OCI-LY1 (cell line): ENCODE results near the gene IKZF1.

ENCODE experiments used
- H2AFZ ChIP-seq: fragments of 200-600 bp; sonication (generic), shearing (Covaris generic); 2 replicates; pipeline ENCODE4 v1.6.0; 2014; ENCODE audit warnings: antibody characterized with exemption, mild to moderate bottlenecking, low read length
- H3F3A ChIP-seq: fragments of 200-600 bp; sonication (generic), shearing (Covaris generic); 2 replicates; pipeline ENCODE4 v1.6.0; 2014; ENCODE audit warnings: mild to moderate bottlenecking, antibody characterized with exemption, low read length, moderate library complexity; ENCODE audit not compliant: insufficient read depth
- H3K27ac ChIP-seq: fragments of 200-600 bp; sonication (generic); 2 replicates; pipeline ENCODE4 v1.5.1; 2014; ENCODE audit warnings: low read length, mixed run types, mild to moderate bottlenecking, low read depth; ENCODE audit not compliant: poor library complexity, severe bottlenecking
- H3K27me3 ChIP-seq: fragments of 200-600 bp; sonication (generic); 2 replicates; pipeline ENCODE4 v1.6.0; 2014; ENCODE audit warnings: antibody characterized with exemption, mild to moderate bottlenecking, low read length, moderate library complexity; ENCODE audit not compliant: insufficient read depth
- H3K36me3 ChIP-seq: fragments of 200-600 bp; sonication (generic); 2 replicates; pipeline ENCODE4 v1.6.1; 2014; ENCODE audit warnings: mild to moderate bottlenecking, antibody characterized with exemption, low read length, moderate library complexity, mixed read lengths; ENCODE audit not compliant: insufficient read depth
- H3K4me1 ChIP-seq: fragments of 200-600 bp; sonication (generic); 2 replicates; pipeline ENCODE4 v1.5.1; 2014; ENCODE audit warnings: mild to moderate bottlenecking, low read length, moderate library complexity; ENCODE audit not compliant: insufficient read depth, severe bottlenecking
- H3K4me2 ChIP-seq: fragments of 200-600 bp; sonication (generic), shearing (Covaris generic); 2 replicates; pipeline ENCODE4 v1.6.1; 2014; ENCODE audit warnings: low read length
- H3K4me3 ChIP-seq: fragments of 200-600 bp; sonication (generic); 2 replicates; pipeline ENCODE4 v1.5.1; 2014; ENCODE audit warnings: low read length, low read depth, mild to moderate bottlenecking, mixed read lengths; ENCODE audit not compliant: poor library complexity, severe bottlenecking
- H3K79me2 ChIP-seq: fragments of 200-600 bp; shearing (Covaris generic); 2 replicates; pipeline ENCODE4 v1.6.1; 2016; ENCODE audit warnings: mixed run types, low read length, mixed read lengths; ENCODE audit not compliant: insufficient read depth
- H3K9ac ChIP-seq: fragments of 200-600 bp; sonication (generic), shearing (Covaris generic); 2 replicates; pipeline ENCODE4 v1.6.1; 2014; ENCODE audit warnings: mild to moderate bottlenecking, low read length, mixed read lengths
- H3K9me2 ChIP-seq: fragments of 200-600 bp; sonication (generic), shearing (Covaris generic); 2 replicates; pipeline ENCODE4 v1.6.1; 2014; ENCODE audit warnings: low read depth, mild to moderate bottlenecking, low read length, mixed read lengths
- H3K9me3 ChIP-seq: fragments of 200-600 bp; shearing (Covaris generic); 2 replicates; pipeline ENCODE4 v1.6.1; 2014; ENCODE audit warnings: low read length, mixed read lengths
- H4K20me1 ChIP-seq: fragments of 200-600 bp; sonication (generic), shearing (Covaris generic); 2 replicates; pipeline ENCODE4 v1.6.0; 2016; ENCODE audit warnings: mild to moderate bottlenecking, low read length; ENCODE audit not compliant: insufficient read depth
- EZH2 ChIP-seq: fragments of 200-600 bp; sonication (generic), shearing (Covaris generic); IDR thresholded peaks from 2 replicates; pipeline ENCODE4 v1.8.0; 2017; ENCODE audit warnings: borderline replicate concordance, mixed run types, mild to moderate bottlenecking, antibody characterized with exemption, low read length, moderate library complexity, mixed read lengths
- TF ChIP-seq, protein P1 (sequence below): fragments of 200-600 bp; sonication (generic), shearing (Covaris generic); IDR thresholded peaks from 2 replicates; pipeline ENCODE4 v1.5.1; 2017; ENCODE audit warnings: mild to moderate bottlenecking, antibody characterized with exemption, low read length, moderate library complexity, mixed read lengths

Gene IKZF1

DNA sequence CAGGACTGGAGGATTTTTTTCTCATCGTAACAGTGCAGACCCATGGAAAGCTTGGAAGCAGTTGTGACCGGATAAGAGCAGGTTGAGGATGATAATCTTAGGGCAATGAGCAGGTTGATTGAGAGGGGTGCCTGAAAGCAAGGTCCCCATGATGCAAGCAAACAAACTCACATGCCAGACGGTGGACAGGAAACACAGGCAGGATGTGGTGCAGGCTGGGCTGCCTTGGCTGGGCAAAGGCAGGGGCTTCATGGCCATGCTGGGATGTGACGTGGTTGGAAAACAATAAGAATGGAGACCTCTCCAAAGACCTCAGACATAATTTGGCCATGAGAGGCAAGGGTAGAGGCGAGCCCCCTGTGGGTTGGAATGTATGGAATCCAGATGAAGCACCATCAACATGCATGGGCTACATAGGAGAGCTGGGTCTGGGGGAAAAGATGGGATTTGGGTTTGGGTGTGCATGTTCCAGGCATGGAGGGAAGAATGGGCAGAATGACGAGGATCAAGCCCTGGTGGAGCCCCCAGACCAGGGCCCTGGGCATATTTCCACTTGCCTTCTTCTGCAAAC, 58.3 kb downstream of the IKZF1 start:
- no peaks in the 10 kb centered on the region for H4K20me1 ChIP-seq
- H3K4me3 ChIP-seq, result no peak overlapping the region
- H3F3A ChIP-seq, result 0 out of 2 replicates have a peak, but pooled peaks cover 13% of the 10 kb centered on the region
- no peaks in the 10 kb centered on the region for H3K4me1 ChIP-seq
- peaks cover 99% of the 10 kb centered on the region for H3K36me3 ChIP-seq
- no peak overlapping the region for H3K4me2 ChIP-seq
- H3K27me3 ChIP-seq, result no peaks in the 10 kb centered on the region
- TF ChIP-seq, protein P1, sequence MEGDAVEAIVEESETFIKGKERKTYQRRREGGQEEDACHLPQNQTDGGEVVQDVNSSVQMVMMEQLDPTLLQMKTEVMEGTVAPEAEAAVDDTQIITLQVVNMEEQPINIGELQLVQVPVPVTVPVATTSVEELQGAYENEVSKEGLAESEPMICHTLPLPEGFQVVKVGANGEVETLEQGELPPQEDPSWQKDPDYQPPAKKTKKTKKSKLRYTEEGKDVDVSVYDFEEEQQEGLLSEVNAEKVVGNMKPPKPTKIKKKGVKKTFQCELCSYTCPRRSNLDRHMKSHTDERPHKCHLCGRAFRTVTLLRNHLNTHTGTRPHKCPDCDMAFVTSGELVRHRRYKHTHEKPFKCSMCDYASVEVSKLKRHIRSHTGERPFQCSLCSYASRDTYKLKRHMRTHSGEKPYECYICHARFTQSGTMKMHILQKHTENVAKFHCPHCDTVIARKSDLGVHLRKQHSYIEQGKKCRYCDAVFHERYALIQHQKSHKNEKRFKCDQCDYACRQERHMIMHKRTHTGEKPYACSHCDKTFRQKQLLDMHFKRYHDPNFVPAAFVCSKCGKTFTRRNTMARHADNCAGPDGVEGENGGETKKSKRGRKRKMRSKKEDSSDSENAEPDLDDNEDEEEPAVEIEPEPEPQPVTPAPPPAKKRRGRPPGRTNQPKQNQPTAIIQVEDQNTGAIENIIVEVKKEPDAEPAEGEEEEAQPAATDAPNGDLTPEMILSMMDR, result no peak
- TF ChIP-seq EZH2, result no peak
- H3K9me3 ChIP-seq, result no peaks in the 10 kb centered on the region
- no peak overlapping the region for H3K27ac ChIP-seq
- no peaks in the 10 kb centered on the region for H3K9me2 ChIP-seq
- H3K9ac ChIP-seq, result no peak overlapping the region
- no peak overlapping the region for H2AFZ ChIP-seq
- H3K79me2 ChIP-seq, result peaks cover 8% of the 10 kb centered on the region

GRCh38 chr7:50363327-50364060, 59.0 kb downstream of the IKZF1 start:
- Histone ChIP-seq H3K27me3 (no peaks in the 10 kb centered on the region), H3K27ac (no peak overlapping the region), H3K9me2 (no peaks in the 10 kb centered on the region)

DNA sequence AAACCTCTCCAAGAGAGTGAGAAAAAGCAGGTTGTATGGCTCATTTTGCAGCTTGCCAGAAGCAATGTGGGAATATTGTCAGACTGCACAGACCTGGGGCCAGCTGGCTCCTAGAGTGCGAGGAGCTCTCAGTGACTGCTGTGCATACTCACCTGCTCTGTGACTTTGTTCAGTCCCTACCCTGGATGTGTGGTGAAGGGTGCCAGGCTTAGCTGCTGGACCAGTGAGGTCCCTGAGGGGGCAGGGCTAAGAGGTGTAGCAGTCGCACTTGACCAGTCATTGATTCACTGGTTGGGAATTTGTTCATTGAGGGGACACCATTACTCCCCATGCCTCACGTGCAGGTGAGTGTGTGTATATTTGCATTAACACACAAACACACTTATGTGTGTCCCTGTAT, 60.1 kb downstream of the IKZF1 start:
- Histone ChIP-seq H3K79me2 (peaks cover 9% of the 10 kb centered on the region), H3K27me3 (no peaks in the 10 kb centered on the region), H3F3A (peaks cover 20% of the 10 kb centered on the region; the same call in 1 of the 2 replicates)

More at GRCh38 chr7:50363327-50364060, 59.0 kb downstream of the IKZF1 start:
- Histone ChIP-seq H3K4me2 (no peak overlapping the region), H3K4me1 (no peaks in the 10 kb centered on the region), H3K79me2 (peaks cover 8% of the 10 kb centered on the region), H2AFZ (no peak overlapping the region), H3K9ac (no peak overlapping the region), H4K20me1 (no peaks in the 10 kb centered on the region), H3K4me3 (no peak overlapping the region), H3K36me3 (peaks cover 99% of the 10 kb centered on the region), H3K9me3 (no peaks in the 10 kb centered on the region), H3F3A (0 out of 2 replicates have a peak, but pooled peaks cover 13% of the 10 kb centered on the region)
- TF ChIP-seq EZH2, result no peak
- TF ChIP-seq, protein P1, result no peak

More for the DNA sequence above, 60.1 kb downstream of the IKZF1 start:
- Histone ChIP-seq H3K27ac (no peak overlapping the region), H3K9me2 (no peaks in the 10 kb centered on the region), H3K9ac (no peak overlapping the region), H3K4me1 (no peaks in the 10 kb centered on the region), H3K36me3 (peaks cover 99% of the 10 kb centered on the region), H2AFZ (no peak overlapping the region), H3K4me2 (no peak overlapping the region), H3K9me3 (peaks cover 7% of the 10 kb centered on the region; the same call in 1 of the 2 replicates), H4K20me1 (no peaks in the 10 kb centered on the region), H3K4me3 (no peak overlapping the region)
- TF ChIP-seq EZH2, result no peak
- TF ChIP-seq, protein P1, result no peak
